Body of pancreas (tissue), 4 donors: ENCODE measurements around the gene LCOR. TPM values are rescaled to one million over a fixed set of nuclear protein-coding genes. Genes with fewer than 3 reads are reported as not detected.

Experiments used
- ATAC-seq: fragments of 150-250 bp; one replicate; pipeline ENCODE4 v1.9.1; 2016
- DNase-seq, 4 donors: peaks; one replicate each; pipeline ENCODE4 v3.0.0-alpha.2; 2019
- H3K27ac ChIP-seq, 4 donors: fragments of 200-600 bp; sonication (generic); 1 replicate in 3 of 4; 2 replicates in 1 of 4; pipeline versions ENCODE4 v1.5.1 to v1.6.1; 2016 to 2019; ENCODE audit warnings: mild to moderate bottlenecking in 1 of 4, mixed read lengths in 1 of 4, moderate library complexity in 1 of 4
- H3K27me3 ChIP-seq, 2 donors: fragments of 200-600 bp; sonication (generic); one replicate each; pipeline ENCODE4 v1.6.0; 2016; ENCODE audit warnings: mild to moderate bottlenecking in 1 of 2
- H3K36me3 ChIP-seq, 2 donors: fragments of 200-600 bp; sonication (generic); replicated peaks in 1 of 2; 2 replicates each; pipeline ENCODE4 v1.5.1; 2016; ENCODE audit warnings: low read depth in 2 of 2; ENCODE audit not compliant: insufficient read depth in 1 of 2
- H3K4me1 ChIP-seq: fragments of 200-600 bp; sonication (generic); one replicate; pipeline ENCODE4 v1.6.0; 2016
- H3K4me3 ChIP-seq, 2 donors: fragments of 200-600 bp; sonication (generic); 1 replicate in 1 of 2; 2 replicates in 1 of 2; pipeline ENCODE4 v1.5.1; 2016 to 2019
- H3K9me3 ChIP-seq, 3 donors: fragments of 200-600 bp; sonication (generic); 1 replicate in 2 of 3; 2 replicates in 1 of 3; pipeline ENCODE4 v1.5.1; 2016
- POLR2A ChIP-seq, 3 donors: fragments of 450-650 bp; IDR thresholded peaks; one replicate each; pipeline ENCODE4 v1.6.1; 2016; ENCODE audit warnings: antibody characterized with exemption in 3 of 3, mild to moderate bottlenecking in 2 of 3
- WGBS, 2 donors: methylation state at CpG; one replicate each; pipeline ENCODE4 v1.1.5; 2017; 5-methylcytosine and 5-hydroxymethylcytosine counted together
- intact Hi-C: fragments of 100-400 bp; cut with DNase I; formaldehyde crosslinking; loops from one replicate; pipeline ENCODE4 v1.15.1; 2023
- total RNA-seq, 2 donors: library from RNA; depleted of rRNA; stranded (reverse); fragments of >200 nt; gene quantifications; one replicate each; pipeline ENCODE4 v1.1.0, GENCODE V29; 2016
- TF ChIP-seq, protein P1 (sequence below), 7 experiments: fragments of 450-650 bp in 4 of 7; fragments of 200-600 bp in 3 of 7; sonication (generic) in 3 of 7; IDR thresholded peaks; one replicate each; pipeline ENCODE4 v1.5.1; 2016 to 2019; ENCODE audit warnings: antibody characterized with exemption in 7 of 7

LCOR gene
- total RNA-seq, 2 donors from 2014 or later = 34.5 to 35.3 TPM

- intact Hi-C loops = no loop called here
- DNase-seq (no peak), ATAC-seq (no peak)
- H3K4me1 ChIP-seq = peaks cover 10% of the 10 kb centered on the region
- H3K27me3 ChIP-seq = no peaks in the 10 kb centered on the region
- TF ChIP-seq, protein P1, sequence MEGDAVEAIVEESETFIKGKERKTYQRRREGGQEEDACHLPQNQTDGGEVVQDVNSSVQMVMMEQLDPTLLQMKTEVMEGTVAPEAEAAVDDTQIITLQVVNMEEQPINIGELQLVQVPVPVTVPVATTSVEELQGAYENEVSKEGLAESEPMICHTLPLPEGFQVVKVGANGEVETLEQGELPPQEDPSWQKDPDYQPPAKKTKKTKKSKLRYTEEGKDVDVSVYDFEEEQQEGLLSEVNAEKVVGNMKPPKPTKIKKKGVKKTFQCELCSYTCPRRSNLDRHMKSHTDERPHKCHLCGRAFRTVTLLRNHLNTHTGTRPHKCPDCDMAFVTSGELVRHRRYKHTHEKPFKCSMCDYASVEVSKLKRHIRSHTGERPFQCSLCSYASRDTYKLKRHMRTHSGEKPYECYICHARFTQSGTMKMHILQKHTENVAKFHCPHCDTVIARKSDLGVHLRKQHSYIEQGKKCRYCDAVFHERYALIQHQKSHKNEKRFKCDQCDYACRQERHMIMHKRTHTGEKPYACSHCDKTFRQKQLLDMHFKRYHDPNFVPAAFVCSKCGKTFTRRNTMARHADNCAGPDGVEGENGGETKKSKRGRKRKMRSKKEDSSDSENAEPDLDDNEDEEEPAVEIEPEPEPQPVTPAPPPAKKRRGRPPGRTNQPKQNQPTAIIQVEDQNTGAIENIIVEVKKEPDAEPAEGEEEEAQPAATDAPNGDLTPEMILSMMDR (IDR thresholded peaks at IDR 0.05) = no peak
- no peak for TF ChIP-seq POLR2A (IDR thresholded peaks at IDR 0.05)
- no peak overlapping the region for H3K27ac ChIP-seq
- H3K4me3 ChIP-seq = no peak overlapping the region
- no peaks in the 10 kb centered on the region for H3K36me3 ChIP-seq
- 82 to 98% methylated on average over 8 to 9 of the region's 9 CpGs for WGBS, 2 donors
- no peaks in the 10 kb centered on the region for H3K9me3 ChIP-seq
These were observed 208.1 kb downstream of the LCOR start for GRCh38 chr10:97040248-97040584.

- 76 to 85% methylated on average over 8 of the region's 8 CpGs for WGBS, 2 donors
- no peak overlapping the region for H3K4me3 ChIP-seq
- ATAC-seq = no peak
These were observed 208.6 kb downstream of the LCOR start for GRCh38 chr10:97040706-97041105.

GRCh38 chr10:97042081-97042480 lies 210.0 kb downstream of the LCOR start:
- WGBS, 2 donors = 83 to 89% methylated on average over 5 of the region's 5 CpGs
- intact Hi-C loops = no loop called here
- Histone ChIP-seq H3K27ac (no peak overlapping the region), H3K36me3 (no peaks in the 10 kb centered on the region), H3K4me3 (no peak overlapping the region), H3K27me3 (no peaks in the 10 kb centered on the region), H3K4me1 (peaks cover 9% of the 10 kb centered on the region), H3K9me3 (no peaks in the 10 kb centered on the region)
- TF ChIP-seq, protein P1 (IDR thresholded peaks at IDR 0.05) = no peak
- TF ChIP-seq POLR2A (IDR thresholded peaks at IDR 0.05) = no peak
- DNase-seq (no peak), ATAC-seq (no peak)

More at GRCh38 chr10:97040706-97041105, 208.6 kb downstream of the LCOR start:
- Histone ChIP-seq H3K9me3 (no peaks in the 10 kb centered on the region), H3K36me3 (no peaks in the 10 kb centered on the region), H3K4me1 (peaks cover 10% of the 10 kb centered on the region), H3K27me3 (no peaks in the 10 kb centered on the region), H3K27ac (no peak overlapping the region)
- intact Hi-C loops = no loop called here
- TF ChIP-seq POLR2A (IDR thresholded peaks at IDR 0.05) = no peak
- TF ChIP-seq, protein P1 (IDR thresholded peaks at IDR 0.05) = no peak
- no peak for DNase-seq

GRCh38 chr10:97042716-97043562 lies 210.8 kb downstream of the LCOR start:
- no peaks in the 10 kb centered on the region for H3K9me3 ChIP-seq
- H3K4me3 ChIP-seq = no peak overlapping the region
- WGBS, 2 donors = 82 to 89% methylated on average over 24 to 38 of the region's 38 CpGs
- intact Hi-C loops = no loop called here
- TF ChIP-seq, protein P1 (IDR thresholded peaks at IDR 0.05) = no peak
- no peak for TF ChIP-seq POLR2A (IDR thresholded peaks at IDR 0.05)
- no peak overlapping the region for H3K27ac ChIP-seq
- H3K36me3 ChIP-seq = no peaks in the 10 kb centered on the region
- peaks cover 2% of the 10 kb centered on the region for H3K4me1 ChIP-seq
- DNase-seq = no peak
- ATAC-seq = no peak
- H3K27me3 ChIP-seq = no peaks in the 10 kb centered on the region

DNA sequence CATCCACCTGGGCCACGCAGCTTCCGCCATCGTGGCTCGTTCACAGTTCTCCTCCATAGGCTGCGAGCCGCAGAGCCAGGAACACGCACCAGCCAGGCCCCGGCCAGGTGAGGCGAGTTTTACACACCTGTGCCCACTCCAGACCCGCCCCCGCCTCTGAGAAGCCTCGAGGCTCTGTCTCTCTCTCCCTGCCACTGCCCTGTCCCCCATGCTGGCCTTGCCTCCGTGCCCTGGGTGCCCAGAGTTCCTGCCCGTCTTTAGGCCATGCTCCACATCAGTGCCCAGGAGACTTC lies 211.4 kb downstream of the LCOR start:
- WGBS, 2 donors = 78 to 81% methylated on average over 5 to 14 of the region's 14 CpGs
- Histone ChIP-seq H3K4me3 (no peak overlapping the region), H3K4me1 (no peaks in the 10 kb centered on the region), H3K27me3 (no peaks in the 10 kb centered on the region), H3K9me3 (no peaks in the 10 kb centered on the region), H3K27ac (no peak overlapping the region), H3K36me3 (no peaks in the 10 kb centered on the region)
- TF ChIP-seq POLR2A (IDR thresholded peaks at IDR 0.05) = no peak
- TF ChIP-seq, protein P1 (IDR thresholded peaks at IDR 0.05) = no peak
- ATAC-seq (no peak), DNase-seq (no peak)
- intact Hi-C loops = no loop called here
